Diencephalon (tissue), 1 donor: ENCODE measurements around the gene MYL10. TPM values are rescaled to one million over a fixed set of nuclear protein-coding genes. Genes with fewer than 3 reads are reported as not detected.

Source experiments
- total RNA-seq: library from RNA; depleted of rRNA; stranded (reverse); fragments of >200 nt; gene quantifications from one replicate; pipeline ENCODE4 v1.2.3, GENCODE V29; 2014

Gene MYL10
- total RNA-seq = not detected

GRCh38 chr7:101629171-101629570 is at the start of gene MYL10:
TSS of gene MYL10 (minus strand) at chr7:101629296. CDS start at chr7:101629118, 178 bp downstream.

Other genes with a start within 250 kb of the MYL10 start
- gene CUX1, start 188.3 kb upstream of the MYL10 start, total RNA-seq = 33.7 TPM